Ishikawa (cell line): Measurements from ENCODE around the gene ABL1.

Experiments
- CEBPB ChIP-seq: IDR thresholded peaks from 2 replicates; pipeline ENCODE4 v1.6.1; 2012
- EP300 ChIP-seq: IDR thresholded peaks from 2 replicates; pipeline ENCODE4 v1.6.1; 2012; ENCODE audit warnings: borderline replicate concordance
- NFIC ChIP-seq: IDR thresholded peaks from 2 replicates; pipeline ENCODE4 v1.6.1; 2012
- RAD21 ChIP-seq: IDR thresholded peaks from 2 replicates; pipeline ENCODE4 v1.6.1; 2012; ENCODE audit warnings: low read depth
- TEAD4 ChIP-seq: IDR thresholded peaks from 2 replicates; pipeline ENCODE4 v1.6.1; 2012
- YY1 ChIP-seq: IDR thresholded peaks from 2 replicates; pipeline ENCODE4 v1.6.1; 2012; ENCODE audit warnings: low read depth
- TF ChIP-seq, protein P1 (sequence below): IDR thresholded peaks from 2 replicates; pipeline ENCODE4 v1.6.1; 2012; ENCODE audit warnings: low read depth, mild to moderate bottlenecking

DNA sequence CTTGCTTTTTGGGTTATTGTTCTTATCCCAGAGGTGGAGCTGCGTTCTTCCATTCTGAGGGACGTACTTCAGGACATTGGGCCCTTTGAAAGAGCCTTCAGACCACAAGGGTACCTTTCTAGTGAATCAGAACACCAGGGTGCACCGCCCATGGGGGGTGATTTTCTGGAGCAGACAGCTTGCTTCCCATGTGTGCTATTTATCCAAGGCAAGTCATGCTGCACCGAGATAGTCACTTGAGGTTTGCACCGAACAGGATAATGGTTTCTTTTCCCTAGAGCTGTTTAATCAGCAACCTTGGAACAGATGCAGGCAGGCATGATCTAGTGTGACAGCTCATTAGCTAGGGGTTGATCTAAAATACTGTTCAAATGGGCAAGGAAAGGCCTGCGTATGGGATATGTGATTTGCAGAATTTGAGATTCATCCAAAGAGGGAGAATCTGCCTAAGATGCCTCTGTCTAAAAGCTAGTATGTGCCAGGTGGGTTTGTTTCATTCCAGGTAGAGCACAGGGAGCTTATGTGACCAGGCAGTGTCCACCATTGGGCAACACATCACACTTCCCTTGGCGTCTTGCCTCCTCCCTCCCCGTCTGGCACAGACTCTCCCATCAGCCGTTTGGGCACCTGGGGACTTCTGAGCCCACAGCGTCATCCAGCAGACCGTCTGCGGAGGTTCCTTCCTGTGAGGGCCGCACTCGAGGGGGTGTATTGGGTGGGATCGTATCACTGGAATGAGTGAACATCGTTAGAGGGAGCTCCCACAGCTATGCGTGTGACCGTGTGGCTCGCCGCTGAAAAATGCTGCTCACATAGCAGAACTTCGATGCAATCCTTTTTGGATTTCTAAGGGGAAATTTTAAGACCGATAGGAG, 23.0 kb downstream of the ABL1 start:
- TF ChIP-seq NFIC (no peak), TEAD4 (no peak), CEBPB (no peak), YY1 (no peak), EP300 (no peak), RAD21 (no peak)
- TF ChIP-seq, protein P1, sequence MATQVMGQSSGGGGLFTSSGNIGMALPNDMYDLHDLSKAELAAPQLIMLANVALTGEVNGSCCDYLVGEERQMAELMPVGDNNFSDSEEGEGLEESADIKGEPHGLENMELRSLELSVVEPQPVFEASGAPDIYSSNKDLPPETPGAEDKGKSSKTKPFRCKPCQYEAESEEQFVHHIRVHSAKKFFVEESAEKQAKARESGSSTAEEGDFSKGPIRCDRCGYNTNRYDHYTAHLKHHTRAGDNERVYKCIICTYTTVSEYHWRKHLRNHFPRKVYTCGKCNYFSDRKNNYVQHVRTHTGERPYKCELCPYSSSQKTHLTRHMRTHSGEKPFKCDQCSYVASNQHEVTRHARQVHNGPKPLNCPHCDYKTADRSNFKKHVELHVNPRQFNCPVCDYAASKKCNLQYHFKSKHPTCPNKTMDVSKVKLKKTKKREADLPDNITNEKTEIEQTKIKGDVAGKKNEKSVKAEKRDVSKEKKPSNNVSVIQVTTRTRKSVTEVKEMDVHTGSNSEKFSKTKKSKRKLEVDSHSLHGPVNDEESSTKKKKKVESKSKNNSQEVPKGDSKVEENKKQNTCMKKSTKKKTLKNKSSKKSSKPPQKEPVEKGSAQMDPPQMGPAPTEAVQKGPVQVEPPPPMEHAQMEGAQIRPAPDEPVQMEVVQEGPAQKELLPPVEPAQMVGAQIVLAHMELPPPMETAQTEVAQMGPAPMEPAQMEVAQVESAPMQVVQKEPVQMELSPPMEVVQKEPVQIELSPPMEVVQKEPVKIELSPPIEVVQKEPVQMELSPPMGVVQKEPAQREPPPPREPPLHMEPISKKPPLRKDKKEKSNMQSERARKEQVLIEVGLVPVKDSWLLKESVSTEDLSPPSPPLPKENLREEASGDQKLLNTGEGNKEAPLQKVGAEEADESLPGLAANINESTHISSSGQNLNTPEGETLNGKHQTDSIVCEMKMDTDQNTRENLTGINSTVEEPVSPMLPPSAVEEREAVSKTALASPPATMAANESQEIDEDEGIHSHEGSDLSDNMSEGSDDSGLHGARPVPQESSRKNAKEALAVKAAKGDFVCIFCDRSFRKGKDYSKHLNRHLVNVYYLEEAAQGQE: no peak
